Peyer's patch (tissue), 4 donors: ENCODE results near the gene CAPN8. TPM values are rescaled to one million over a fixed set of nuclear protein-coding genes. Genes with fewer than 3 reads are reported as not detected.

Experiments
- DNase-seq, 3 donors: peaks; one replicate each; pipeline ENCODE4 v3.0.0-alpha.2; 2017 to 2019
- H3K27ac ChIP-seq, 4 donors: fragments of 200-600 bp; sonication (generic); one replicate each; pipeline ENCODE4 v1.5.1; 2016 to 2019
- H3K27me3 ChIP-seq, 2 donors: fragments of 200-600 bp; sonication (generic); one replicate each; pipeline ENCODE4 v1.5.1; 2019
- H3K36me3 ChIP-seq, 3 donors: fragments of 200-600 bp; sonication (generic); one replicate each; pipeline ENCODE4 v1.5.1; 2016 to 2019
- H3K4me1 ChIP-seq, 4 donors: fragments of 200-600 bp; sonication (generic); one replicate each; pipeline ENCODE4 v1.5.1; 2016 to 2019
- H3K4me3 ChIP-seq, 4 donors: fragments of 200-600 bp; sonication (generic); 1 replicate in 3 of 4; 2 replicates in 1 of 4; pipeline ENCODE4 v1.5.1; 2016 to 2019; ENCODE audit warnings: mild to moderate bottlenecking in 1 of 4
- H3K9me3 ChIP-seq, 4 donors: fragments of 200-600 bp; sonication (generic); one replicate each; pipeline ENCODE4 v1.5.1; 2016 to 2019; ENCODE audit warnings: mild to moderate bottlenecking in 1 of 4
- POLR2A ChIP-seq, 2 donors: fragments of 450-650 bp; IDR thresholded peaks; one replicate each; pipeline ENCODE4 v1.5.1; 2017; ENCODE audit warnings: antibody characterized with exemption in 2 of 2, mild to moderate bottlenecking in 2 of 2, moderate library complexity in 2 of 2
- total RNA-seq, 4 donors: library from RNA; depleted of rRNA; stranded (reverse); fragments of >200 nt; gene quantifications; one replicate each; pipeline ENCODE4 v1.1.0, GENCODE V29; 2016
- TF ChIP-seq, protein P1 (sequence below), 6 experiments: fragments of 450-650 bp in 4 of 6; fragments of 200-600 bp in 2 of 6; sonication (generic) in 1 of 6; IDR thresholded peaks; one replicate each; pipeline ENCODE4 v1.5.1; 2017 to 2019; ENCODE audit warnings: antibody characterized with exemption in 6 of 6, mild to moderate bottlenecking in 3 of 6, moderate library complexity in 1 of 6

The CAPN8 gene
- total RNA-seq, 4 donors from 2014 or later: 9.9 to 74.0 (median 31.4) TPM

DNA sequence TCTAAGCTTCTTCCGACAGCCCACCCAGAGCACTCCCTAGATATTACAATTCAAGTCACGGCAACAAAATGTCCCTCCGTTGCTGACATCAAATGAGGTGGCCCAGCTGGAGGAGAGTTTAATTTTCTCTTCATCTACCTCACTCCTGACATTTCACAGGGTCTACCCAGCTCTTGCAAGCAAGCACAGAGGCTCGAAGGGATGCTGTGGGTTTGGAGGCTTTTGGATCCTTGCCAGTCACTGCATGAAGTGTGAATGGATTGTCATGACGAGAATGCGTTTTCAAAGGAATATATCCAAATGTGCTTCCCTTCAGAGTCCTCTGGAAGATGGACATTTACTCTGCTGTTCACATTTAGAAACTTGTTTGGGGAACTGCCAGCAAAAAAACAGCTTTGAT, 33.5 kb downstream of the CAPN8 start:
- H3K4me3 ChIP-seq: no peak overlapping the region
- no peaks in the 10 kb centered on the region for H3K27me3 ChIP-seq
- no peak for DNase-seq
- H3K4me1 ChIP-seq: no peaks in the 10 kb centered on the region
- TF ChIP-seq, protein P1, sequence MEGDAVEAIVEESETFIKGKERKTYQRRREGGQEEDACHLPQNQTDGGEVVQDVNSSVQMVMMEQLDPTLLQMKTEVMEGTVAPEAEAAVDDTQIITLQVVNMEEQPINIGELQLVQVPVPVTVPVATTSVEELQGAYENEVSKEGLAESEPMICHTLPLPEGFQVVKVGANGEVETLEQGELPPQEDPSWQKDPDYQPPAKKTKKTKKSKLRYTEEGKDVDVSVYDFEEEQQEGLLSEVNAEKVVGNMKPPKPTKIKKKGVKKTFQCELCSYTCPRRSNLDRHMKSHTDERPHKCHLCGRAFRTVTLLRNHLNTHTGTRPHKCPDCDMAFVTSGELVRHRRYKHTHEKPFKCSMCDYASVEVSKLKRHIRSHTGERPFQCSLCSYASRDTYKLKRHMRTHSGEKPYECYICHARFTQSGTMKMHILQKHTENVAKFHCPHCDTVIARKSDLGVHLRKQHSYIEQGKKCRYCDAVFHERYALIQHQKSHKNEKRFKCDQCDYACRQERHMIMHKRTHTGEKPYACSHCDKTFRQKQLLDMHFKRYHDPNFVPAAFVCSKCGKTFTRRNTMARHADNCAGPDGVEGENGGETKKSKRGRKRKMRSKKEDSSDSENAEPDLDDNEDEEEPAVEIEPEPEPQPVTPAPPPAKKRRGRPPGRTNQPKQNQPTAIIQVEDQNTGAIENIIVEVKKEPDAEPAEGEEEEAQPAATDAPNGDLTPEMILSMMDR (IDR thresholded peaks at IDR 0.05): no peak
- TF ChIP-seq POLR2A (IDR thresholded peaks at IDR 0.05): no peak
- H3K27ac ChIP-seq: no peak overlapping the region
- H3K9me3 ChIP-seq: no peaks in the 10 kb centered on the region
- H3K36me3 ChIP-seq: no peaks in the 10 kb centered on the region

DNA sequence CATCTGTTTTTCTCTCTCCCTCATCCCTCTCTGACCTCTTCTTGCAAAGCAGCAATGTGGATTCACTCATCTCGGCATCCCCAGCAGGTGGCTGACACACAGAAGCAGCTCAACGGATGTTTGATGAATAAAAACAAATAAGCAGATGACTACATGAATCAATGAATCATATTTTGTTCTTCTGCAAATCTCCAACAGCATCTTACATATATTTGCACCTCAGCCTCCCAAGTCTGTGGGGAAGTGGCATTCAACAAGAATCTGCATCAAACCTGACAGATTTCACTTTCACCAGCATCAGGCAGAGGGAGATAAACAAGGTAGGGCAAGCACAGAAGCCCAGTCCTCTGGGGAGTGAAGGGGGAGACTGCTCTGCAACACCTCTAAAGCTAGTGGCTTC, 34.0 kb downstream of the CAPN8 start:
- TF ChIP-seq, protein P1 (IDR thresholded peaks at IDR 0.05): no peak
- no peak for TF ChIP-seq POLR2A (IDR thresholded peaks at IDR 0.05)
- DNase-seq: no peak
- Histone ChIP-seq H3K36me3 (no peaks in the 10 kb centered on the region), H3K27me3 (no peaks in the 10 kb centered on the region), H3K4me1 (no peaks in the 10 kb centered on the region), H3K9me3 (no peaks in the 10 kb centered on the region), H3K4me3 (no peak overlapping the region), H3K27ac (no peak overlapping the region)

DNA sequence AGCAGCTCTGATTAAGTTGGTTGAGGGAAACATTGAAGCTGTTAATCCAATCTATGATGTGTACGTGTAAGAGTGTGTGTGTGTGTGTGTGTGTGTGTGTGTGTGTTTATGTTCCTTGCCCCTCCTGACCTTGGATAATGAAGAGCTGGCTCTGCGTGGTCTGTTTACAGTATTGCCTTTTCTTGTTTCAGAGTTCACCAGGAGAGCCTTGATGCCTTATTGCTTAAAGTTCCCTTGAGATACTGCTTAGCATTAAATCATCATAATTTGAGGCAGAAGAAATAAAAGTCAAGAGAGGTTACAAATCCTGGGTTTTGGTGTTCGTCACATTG, 36.4 kb downstream of the CAPN8 start:
- Histone ChIP-seq H3K36me3 (no peaks in the 10 kb centered on the region), H3K4me1 (no peaks in the 10 kb centered on the region), H3K27me3 (no peaks in the 10 kb centered on the region), H3K4me3 (no peak overlapping the region), H3K9me3 (no peaks in the 10 kb centered on the region), H3K27ac (no peak overlapping the region)
- no peak for TF ChIP-seq POLR2A (IDR thresholded peaks at IDR 0.05)
- TF ChIP-seq, protein P1 (IDR thresholded peaks at IDR 0.05): no peak
- no peak for DNase-seq

DNA sequence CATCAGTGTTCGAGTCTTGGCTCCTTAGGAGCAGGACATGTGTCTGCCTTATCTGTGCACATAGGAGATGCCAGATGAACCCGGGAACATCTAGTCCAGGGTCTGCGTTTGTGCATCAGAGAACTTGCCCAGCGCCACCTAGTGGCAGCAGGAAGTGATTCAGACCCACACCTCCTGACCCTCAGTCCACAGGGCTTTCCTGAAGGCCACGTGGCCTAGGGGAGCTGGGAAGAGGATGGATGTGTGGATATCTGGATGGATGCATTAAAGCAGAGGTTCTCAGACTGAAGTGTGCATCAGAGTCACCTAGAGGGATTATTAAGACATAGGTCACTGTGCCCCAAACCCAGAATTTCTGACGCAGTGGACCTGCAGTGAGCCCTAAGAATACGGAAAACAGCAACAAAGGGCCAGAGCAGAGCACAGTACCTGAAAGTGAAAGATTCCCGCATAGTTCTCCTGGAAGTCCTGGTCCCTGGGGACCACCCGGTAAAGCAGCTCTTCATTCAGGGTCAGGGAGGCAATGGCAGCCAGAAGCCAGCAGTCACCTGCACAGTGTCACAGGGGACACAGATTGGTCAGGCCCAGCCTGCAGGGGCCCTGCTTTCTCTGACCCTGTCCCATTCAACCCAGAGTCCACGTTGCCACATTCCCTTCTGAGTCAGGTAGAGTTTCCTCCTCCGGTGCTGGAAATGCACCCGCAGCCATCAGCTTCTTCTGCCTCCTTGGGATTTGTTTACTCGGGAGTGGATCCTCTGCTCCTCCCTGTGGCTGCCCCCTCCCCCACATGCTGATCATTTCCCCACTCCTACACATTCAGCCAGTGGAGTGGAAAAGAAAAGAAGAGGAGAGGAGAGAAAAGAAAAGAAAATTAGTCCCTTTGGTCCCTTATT, 37.0 kb downstream of the CAPN8 start:
- H3K4me1 ChIP-seq: no peaks in the 10 kb centered on the region
- H3K27ac ChIP-seq: no peak overlapping the region
- TF ChIP-seq, protein P1 (IDR thresholded peaks at IDR 0.05): peak in 4 of 6 experiments; percentile 40 to 54 (median 52)
- TF ChIP-seq POLR2A (IDR thresholded peaks at IDR 0.05): no peak
- H3K4me3 ChIP-seq: no peak overlapping the region
- DNase-seq: peak in 1 of 3 donors; percentile 57
- H3K36me3 ChIP-seq: no peaks in the 10 kb centered on the region
- H3K27me3 ChIP-seq: no peaks in the 10 kb centered on the region
- no peaks in the 10 kb centered on the region for H3K9me3 ChIP-seq

DNA sequence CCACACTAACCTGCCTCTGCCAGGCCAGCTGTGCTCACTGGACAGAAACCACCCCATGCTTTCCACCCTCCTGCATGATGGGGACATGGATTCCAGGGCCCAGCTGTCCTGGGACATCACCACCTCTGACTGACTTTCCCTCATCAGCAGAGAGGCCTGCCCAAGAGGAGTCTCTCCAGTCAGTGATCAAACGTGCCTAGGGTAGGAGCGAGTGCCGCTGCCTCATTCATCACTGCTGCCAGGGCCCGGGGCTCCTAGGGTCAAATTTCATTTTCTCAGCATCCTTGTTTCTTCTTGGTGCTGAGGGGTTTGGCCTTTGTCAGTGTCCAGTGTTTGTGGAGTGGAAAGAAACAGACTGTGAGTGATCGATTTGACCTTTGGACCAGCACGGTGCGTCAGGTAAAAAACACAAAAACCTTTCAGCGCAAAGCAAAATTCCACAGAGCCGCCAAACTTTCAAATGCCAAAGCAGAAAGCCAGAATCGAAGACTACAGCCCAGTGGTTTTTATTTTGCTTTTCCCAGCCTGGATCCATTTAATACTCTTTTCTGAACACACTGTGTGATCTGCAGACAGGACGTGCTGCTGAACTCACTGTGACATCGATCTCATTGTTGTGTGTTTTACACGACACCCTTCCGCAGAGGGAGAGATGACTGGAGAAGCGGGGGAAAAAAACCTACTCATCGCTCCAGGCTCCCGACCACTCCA, 43.2 kb downstream of the CAPN8 start:
- no peaks in the 10 kb centered on the region for H3K9me3 ChIP-seq

More for the DNA sequence above, 43.2 kb downstream of the CAPN8 start:
- Histone ChIP-seq H3K27me3 (no peaks in the 10 kb centered on the region), H3K4me3 (no peak overlapping the region), H3K36me3 (no peaks in the 10 kb centered on the region), H3K4me1 (no peaks in the 10 kb centered on the region), H3K27ac (no peak overlapping the region)
- no peak for TF ChIP-seq POLR2A (IDR thresholded peaks at IDR 0.05)
- TF ChIP-seq, protein P1 (IDR thresholded peaks at IDR 0.05): no peak
- DNase-seq: no peak
